Endothelial cell of umbilical vein (primary cell): ENCODE data around the gene EXOC3L1. TPM values are rescaled to one million over a fixed set of nuclear protein-coding genes. Genes with fewer than 3 reads are reported as not detected.

Experiments used
- BruUV-seq: library from RNA; stranded (reverse); fragments of 400-500 nt; replicated peaks from 2 replicates; lab custom pipeline; 2021; lab: Mats Ljungman, UMichigan
- CTCF ChIA-PET: fragments of 300-600, 350-600 bp; sonication (Branson Sonifier 250); formaldehyde crosslinking; loops from one replicate; lab custom pipeline; 2021; ENCODE audit warnings: antibody characterized with exemption, inconsistent platforms; lab: Charles Lee
- POLR2A ChIA-PET: fragments of 300-600, 350-600 bp; sonication (Branson Sonifier 250); formaldehyde crosslinking; loops from one replicate; lab custom pipeline; 2021; ENCODE audit warnings: antibody characterized with exemption, inconsistent platforms; lab: Charles Lee
- DNase-seq: peaks from one replicate; pipeline ENCODE4 v3.0.0-alpha.2; 2011; ENCODE audit warnings: low read depth, low spot score
- FAIRE-seq: peaks from 2 replicates; lab custom pipeline; 2011; peaks lifted over from hg19 to GRCh38; lab: Jason Lieb, UNC
- H2AFZ ChIP-seq: 2 replicates; pipeline ENCODE4 v1.6.0; 2012; ENCODE audit warnings: low read depth, low read length, control low read depth, inconsistent platforms
- H3K27ac ChIP-seq: 2 replicates; pipeline ENCODE4 v1.5.1; 2011; ENCODE audit warnings: low read depth, mild to moderate bottlenecking, control low read depth, low read length, moderate library complexity; ENCODE audit not compliant: insufficient read depth
- H3K27me3 ChIP-seq, 2 experiments: 2 replicates each; pipeline versions ENCODE4 v1.6.0 to v1.6.1; 2011; ENCODE audit warnings: low read length in 2 of 2, mixed read lengths in 1 of 2; ENCODE audit not compliant: control insufficient read depth in 2 of 2, insufficient read depth in 2 of 2
- H3K36me3 ChIP-seq, 2 experiments: 2 replicates in 1 of 2; 3 replicates in 1 of 2; pipeline ENCODE4 v1.5.1; 2011; ENCODE audit warnings: low read length in 2 of 2, mild to moderate bottlenecking in 1 of 2, moderate library complexity in 1 of 2; ENCODE audit not compliant: control insufficient read depth in 2 of 2, insufficient read depth in 2 of 2; ENCODE audit errors: extremely low read depth in 1 of 2
- H3K4me1 ChIP-seq: 3 replicates; pipeline ENCODE4 v1.5.1; 2011; ENCODE audit warnings: mild to moderate bottlenecking, low read length; ENCODE audit not compliant: control insufficient read depth, insufficient read depth; ENCODE audit errors: extremely low read depth
- H3K4me2 ChIP-seq: 2 replicates; pipeline ENCODE4 v1.6.1; 2011; ENCODE audit warnings: low read length, control low read depth, mixed read lengths; ENCODE audit not compliant: insufficient read depth
- H3K4me3 ChIP-seq, 3 experiments: fragments of 200-600 bp in 1 of 3; sonication (generic), shearing (Covaris generic) in 1 of 3; replicated peaks in 1 of 3; 2 replicates each; pipeline ENCODE4 v1.5.1; 2011 to 2016; ENCODE audit warnings: control low read depth in 3 of 3, low read length in 3 of 3, mild to moderate bottlenecking in 2 of 3, inconsistent platforms in 1 of 3, low read depth in 1 of 3, moderate library complexity in 1 of 3; ENCODE audit not compliant: insufficient read depth in 1 of 3
- H3K79me2 ChIP-seq: 2 replicates; pipeline ENCODE4 v1.6.0; 2012; ENCODE audit warnings: low read length, inconsistent platforms; ENCODE audit not compliant: control insufficient read depth, insufficient read depth
- H3K9ac ChIP-seq: replicated peaks from 2 replicates; pipeline ENCODE3; 2011; ENCODE audit warnings: low read length, control low read depth; ENCODE audit not compliant: insufficient read depth; ENCODE audit errors: extremely low read depth
- H3K9me1 ChIP-seq: replicated peaks from 3 replicates; pipeline ENCODE4 v1.6.0; 2011; ENCODE audit warnings: mild to moderate bottlenecking, low read length; ENCODE audit not compliant: control insufficient read depth, insufficient read depth; ENCODE audit errors: extremely low read depth
- H3K9me3 ChIP-seq: replicated peaks from 2 replicates; pipeline ENCODE4 v1.5.1; 2012; ENCODE audit warnings: low read length, inconsistent platforms; ENCODE audit not compliant: control insufficient read depth, insufficient read depth
- H4K20me1 ChIP-seq: replicated peaks from 2 replicates; pipeline ENCODE3; 2011; ENCODE audit warnings: mild to moderate bottlenecking, low read length; ENCODE audit not compliant: control insufficient read depth, insufficient read depth; ENCODE audit errors: extremely low read depth
- EZH2 ChIP-seq: IDR thresholded peaks from 2 replicates; pipeline ENCODE4 v1.6.1; 2012; ENCODE audit warnings: borderline replicate concordance, low read depth, mild to moderate bottlenecking, moderate library complexity, low read length, inconsistent platforms; ENCODE audit not compliant: severe bottlenecking
- FOS ChIP-seq: IDR thresholded peaks from 2 replicates; pipeline ENCODE4 v1.6.1; 2011; ENCODE audit warnings: mild to moderate bottlenecking, low read length, moderate library complexity, borderline replicate concordance; ENCODE audit not compliant: insufficient read depth
- GATA2 ChIP-seq: IDR thresholded peaks from 2 replicates; pipeline ENCODE4 v1.7.0; 2011; ENCODE audit warnings: low read depth, mild to moderate bottlenecking, moderate library complexity, mixed read lengths, low read length; ENCODE audit not compliant: insufficient read length, insufficient read depth
- JUN ChIP-seq: IDR thresholded peaks from 2 replicates; pipeline ENCODE4 v1.6.1; 2011; ENCODE audit warnings: borderline replicate concordance, low read depth; ENCODE audit not compliant: insufficient read length, insufficient read depth
- MAX ChIP-seq: IDR thresholded peaks from 2 replicates; pipeline ENCODE4 v1.6.1; 2011; ENCODE audit not compliant: insufficient read depth, insufficient read length
- MYC ChIP-seq: IDR thresholded peaks from one replicate; pipeline ENCODE4 v1.6.1; 2011; ENCODE audit warnings: mild to moderate bottlenecking, low read depth, low read length
- POLR2A ChIP-seq: IDR thresholded peaks from 2 replicates; pipeline ENCODE4 v1.6.1; 2012; ENCODE audit warnings: low read depth, mild to moderate bottlenecking, control low read depth, low read length
- POLR2AphosphoS5 ChIP-seq: IDR thresholded peaks from 2 replicates; pipeline ENCODE4 v1.6.1; 2012; ENCODE audit warnings: low read depth, mild to moderate bottlenecking, control low read depth, low read length, moderate library complexity; ENCODE audit not compliant: insufficient read depth
- dilution Hi-C: fragments of 300-500 bp; cut with MboI; formaldehyde crosslinking; loops from one replicate; pipeline ENCODE4 v1.15.0; 2019; ENCODE audit warnings: low sequenced_read_pairs; ENCODE audit not compliant: extremely low pct_ligation_motif_present
- intact Hi-C: fragments of 100-400 bp; cut with micrococcal nuclease; formaldehyde crosslinking; loops from one replicate; pipeline ENCODE4 v1.10.0; 2022
- polyA plus RNA-seq, 4 experiments: library from polyadenylated mRNA; depleted of rRNA in 3 of 4; stranded (reverse) in 3 of 4; unstranded in 1 of 4; fragments of >200 nt; gene quantifications; 2 replicates each; pipeline versions ENCODE4 v1.2.1 to v1.2.3, GENCODE V29; 2011 to 2012; ENCODE audit warnings: missing spikeins in 1 of 4
- total RNA-seq: library from RNA; stranded (reverse); gene quantifications from 2 replicates; pipeline ENCODE4 v1.2.3, GENCODE V29; 2021
- TF ChIP-seq, protein P1 (sequence below), 2 donors: IDR thresholded peaks; 1 replicate in 1 of 2; 2 replicates in 1 of 2; pipeline ENCODE4 v1.5.1; 2011; ENCODE audit warnings: low read length in 2 of 2, mild to moderate bottlenecking in 2 of 2, moderate library complexity in 2 of 2, control low read depth in 1 of 2, inconsistent platforms in 1 of 2, low read depth in 1 of 2; ENCODE audit not compliant: insufficient read depth in 1 of 2; ENCODE audit errors: extremely low read depth in 1 of 2

EXOC3L1 gene
- total and polyA plus RNA-seq, 2 donors (not counting 3 experiments of a cell fraction or from before 2014, with no cell fraction given), result 10.8 to 11.6 TPM

DNA sequence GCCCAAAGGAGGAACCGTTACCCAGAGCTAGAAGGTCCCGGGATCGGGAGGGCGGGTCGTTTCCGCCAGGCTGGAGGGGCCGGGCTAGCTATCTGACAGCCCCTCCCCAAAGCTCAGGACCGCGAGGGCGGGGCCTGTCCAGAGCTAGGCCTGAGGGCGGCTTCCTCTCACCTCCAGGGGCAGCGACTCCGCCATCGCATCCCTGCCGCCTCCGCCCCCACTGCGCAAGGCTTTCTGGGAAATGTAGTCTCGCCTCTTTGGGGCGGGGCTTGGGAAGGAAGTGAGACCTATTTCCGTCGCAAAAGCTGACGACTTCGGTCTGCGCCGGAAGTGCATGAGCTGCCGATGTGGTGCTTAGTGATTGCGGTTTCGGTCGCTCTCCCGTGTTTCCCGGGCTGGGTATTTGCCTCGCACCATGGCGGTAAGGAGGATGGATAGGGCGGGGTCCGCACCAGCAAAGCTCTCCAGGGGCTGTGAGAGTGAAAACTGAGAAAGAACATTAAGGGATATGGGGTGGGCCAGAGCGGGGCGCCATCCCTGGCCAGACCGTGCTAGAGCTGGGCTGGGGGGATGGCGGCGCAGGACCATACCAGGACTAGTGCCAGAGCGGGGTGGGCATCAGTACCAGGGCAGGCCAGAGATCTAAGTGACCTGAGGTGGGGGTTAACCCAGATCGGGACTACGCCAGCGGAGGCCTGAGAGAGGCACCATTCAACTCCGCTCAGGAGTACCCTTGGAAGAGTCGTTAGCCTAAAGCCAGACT is 37.0 kb upstream of the EXOC3L1 start, which contains the start of gene TMEM208:
TSS of gene TMEM208 (plus strand) at position 327 of the 763 bp plus-strand sequence. CDS start at position 416, 89 bp downstream.
- no TSS peak for BruUV-seq
- H4K20me1 ChIP-seq, result no peaks in the 10 kb centered on the region
- DNase-seq (peak; percentile 98), FAIRE-seq (peak; percentile 99)
- H3K9me3 ChIP-seq, result no peaks in the 10 kb centered on the region
- H3K27ac ChIP-seq, result peak within 1 kb of the TSS; percentile 44
- H3K4me2 ChIP-seq, result peak within 1 kb of the TSS; percentile 79
- ChIA-PET POLR2A (interaction anchor here (0.5 to 1.8 kb wide), 6 partner anchors 10 to 590 kb away, joined by 3 to 10 read pairs (median 6); partner anchors contain the start of gene FHOD1), CTCF (interaction anchor here (0.9 to 2.6 kb wide), 9 partner anchors 10 to 209 kb away, joined by 3 to 15 read pairs (median 5); partner anchors contain the start of gene FHOD1)
- peaks cover 18% of the 10 kb centered on the region for H3K4me1 ChIP-seq
- dilution Hi-C loops, result no loop called here
- intact Hi-C loops, result loop anchor here (1.0 to 5.0 kb wide), 3 partner anchors 10 to 35 kb away; partner anchors contain the start of genes E2F4 and EXOC3L1
- H3K9ac ChIP-seq, result peak within 1 kb of the TSS; percentile 77
- TF ChIP-seq MAX, result peak; percentile 62
- no peak for TF ChIP-seq EZH2
- TF ChIP-seq FOS, result no peak
- no peak for TF ChIP-seq JUN
- TF ChIP-seq POLR2AphosphoS5, result peak; percentile 87
- TF ChIP-seq MYC, result no peak
- peak; percentile 81 for TF ChIP-seq POLR2A
- TF ChIP-seq, protein P1, sequence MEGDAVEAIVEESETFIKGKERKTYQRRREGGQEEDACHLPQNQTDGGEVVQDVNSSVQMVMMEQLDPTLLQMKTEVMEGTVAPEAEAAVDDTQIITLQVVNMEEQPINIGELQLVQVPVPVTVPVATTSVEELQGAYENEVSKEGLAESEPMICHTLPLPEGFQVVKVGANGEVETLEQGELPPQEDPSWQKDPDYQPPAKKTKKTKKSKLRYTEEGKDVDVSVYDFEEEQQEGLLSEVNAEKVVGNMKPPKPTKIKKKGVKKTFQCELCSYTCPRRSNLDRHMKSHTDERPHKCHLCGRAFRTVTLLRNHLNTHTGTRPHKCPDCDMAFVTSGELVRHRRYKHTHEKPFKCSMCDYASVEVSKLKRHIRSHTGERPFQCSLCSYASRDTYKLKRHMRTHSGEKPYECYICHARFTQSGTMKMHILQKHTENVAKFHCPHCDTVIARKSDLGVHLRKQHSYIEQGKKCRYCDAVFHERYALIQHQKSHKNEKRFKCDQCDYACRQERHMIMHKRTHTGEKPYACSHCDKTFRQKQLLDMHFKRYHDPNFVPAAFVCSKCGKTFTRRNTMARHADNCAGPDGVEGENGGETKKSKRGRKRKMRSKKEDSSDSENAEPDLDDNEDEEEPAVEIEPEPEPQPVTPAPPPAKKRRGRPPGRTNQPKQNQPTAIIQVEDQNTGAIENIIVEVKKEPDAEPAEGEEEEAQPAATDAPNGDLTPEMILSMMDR (IDR thresholded peaks at IDR 0.05; ENCODE audit: extremely low read depth in 1 of 2, insufficient read depth in 1 of 2, low read depth in 1 of 2, low read length in 2 of 2), result peak in 1 of 2 donors; percentile 21
- no peak for TF ChIP-seq GATA2
- peak within 1 kb of the TSS; percentile 66 to 86 (median 78) for H3K4me3 ChIP-seq
- H3K27me3 ChIP-seq, result no peaks in the 10 kb centered on the region
- H3K79me2 ChIP-seq, result peaks cover 11% of the 10 kb centered on the region
- peaks cover 10 to 38% of the 10 kb centered on the region in 2 experiments for H3K36me3 ChIP-seq
- peak within 1 kb of the TSS; percentile 12 for H2AFZ ChIP-seq
- H3K9me1 ChIP-seq, result no peaks in the 10 kb centered on the region
